Peyer's patch (tissue), 4 donors: Measurements from ENCODE around the gene HES5. TPM values are rescaled to one million over a fixed set of nuclear protein-coding genes. Genes with fewer than 3 reads are reported as not detected.

Experiments used
- DNase-seq, 3 donors: peaks; one replicate each; pipeline ENCODE4 v3.0.0-alpha.2; 2017 to 2019
- H3K27ac ChIP-seq, 4 donors: fragments of 200-600 bp; sonication (generic); one replicate each; pipeline ENCODE4 v1.5.1; 2016 to 2019
- H3K27me3 ChIP-seq, 2 donors: fragments of 200-600 bp; sonication (generic); one replicate each; pipeline ENCODE4 v1.5.1; 2019
- H3K36me3 ChIP-seq, 3 donors: fragments of 200-600 bp; sonication (generic); one replicate each; pipeline ENCODE4 v1.5.1; 2016 to 2019
- H3K4me1 ChIP-seq, 4 donors: fragments of 200-600 bp; sonication (generic); one replicate each; pipeline ENCODE4 v1.5.1; 2016 to 2019
- H3K4me3 ChIP-seq, 4 donors: fragments of 200-600 bp; sonication (generic); 1 replicate in 3 of 4; 2 replicates in 1 of 4; pipeline ENCODE4 v1.5.1; 2016 to 2019; ENCODE audit warnings: mild to moderate bottlenecking in 1 of 4
- H3K9me3 ChIP-seq, 4 donors: fragments of 200-600 bp; sonication (generic); one replicate each; pipeline ENCODE4 v1.5.1; 2016 to 2019; ENCODE audit warnings: mild to moderate bottlenecking in 1 of 4
- CTCF ChIP-seq, 6 experiments: fragments of 450-650 bp in 4 of 6; fragments of 200-600 bp in 2 of 6; sonication (generic) in 1 of 6; IDR thresholded peaks; one replicate each; pipeline ENCODE4 v1.5.1; 2017 to 2019; ENCODE audit warnings: antibody characterized with exemption in 6 of 6, mild to moderate bottlenecking in 3 of 6, moderate library complexity in 1 of 6
- POLR2A ChIP-seq, 2 donors: fragments of 450-650 bp; IDR thresholded peaks; one replicate each; pipeline ENCODE4 v1.5.1; 2017; ENCODE audit warnings: antibody characterized with exemption in 2 of 2, mild to moderate bottlenecking in 2 of 2, moderate library complexity in 2 of 2
- total RNA-seq, 4 donors: library from RNA; depleted of rRNA; stranded (reverse); fragments of >200 nt; gene quantifications; one replicate each; pipeline ENCODE4 v1.1.0, GENCODE V29; 2016

HES5 gene
- total RNA-seq, 4 donors from 2014 or later = 0.88 TPM; not detected in 3

GRCh38 chr1:2518528-2518927 lies 11.5 kb downstream of the HES5 start:
- Histone ChIP-seq H3K9me3 (no peaks in the 10 kb centered on the region), H3K36me3 (peaks cover 0 to 82% (median 0%) of the 10 kb centered on the region in 3 donors), H3K4me3 (no peak overlapping the region), H3K27ac (no peak overlapping the region), H3K27me3 (no peaks in the 10 kb centered on the region), H3K4me1 (peaks cover 0 to under 1% (median 0%) of the 10 kb centered on the region in 4 donors)
- DNase-seq = no peak
- TF ChIP-seq POLR2A (IDR thresholded peaks at IDR 0.05) (no peak), CTCF (IDR thresholded peaks at IDR 0.05) (no peak)

GRCh38 chr1:2517966-2518365 lies 12.1 kb downstream of the HES5 start:
- Histone ChIP-seq H3K4me1 (no peaks in the 10 kb centered on the region), H3K27ac (no peak overlapping the region), H3K36me3 (peaks cover 0 to 88% (median 0%) of the 10 kb centered on the region in 3 donors), H3K9me3 (no peaks in the 10 kb centered on the region), H3K27me3 (no peaks in the 10 kb centered on the region), H3K4me3 (no peak overlapping the region)
- no peak for DNase-seq
- no peak for TF ChIP-seq POLR2A (IDR thresholded peaks at IDR 0.05)

- Histone ChIP-seq H3K4me1 (no peaks in the 10 kb centered on the region), H3K27me3 (no peaks in the 10 kb centered on the region), H3K36me3 (peaks cover 0 to 98% (median 0%) of the 10 kb centered on the region in 3 donors), H3K4me3 (no peak overlapping the region), H3K9me3 (no peaks in the 10 kb centered on the region), H3K27ac (no peak overlapping the region)
- no peak for TF ChIP-seq POLR2A (IDR thresholded peaks at IDR 0.05)
- TF ChIP-seq CTCF (IDR thresholded peaks at IDR 0.05) = no peak
- DNase-seq = no peak
Measured at GRCh38 chr1:2516946-2517345, 13.1 kb downstream of the HES5 start.

- Histone ChIP-seq H3K9me3 (no peaks in the 10 kb centered on the region), H3K27me3 (no peaks in the 10 kb centered on the region), H3K4me1 (no peaks in the 10 kb centered on the region), H3K27ac (no peak overlapping the region), H3K36me3 (peaks cover 0 to 99% (median 0%) of the 10 kb centered on the region in 3 donors), H3K4me3 (no peak overlapping the region)
- DNase-seq = no peak
- TF ChIP-seq POLR2A (IDR thresholded peaks at IDR 0.05) (no peak), CTCF (IDR thresholded peaks at IDR 0.05) (no peak)
Measured at GRCh38 chr1:2516124-2516523, 13.9 kb downstream of the HES5 start.

GRCh38 chr1:2515763-2516080 lies 14.3 kb downstream of the HES5 start:
- Histone ChIP-seq H3K27ac (no peak overlapping the region), H3K36me3 (peaks cover 0 to 99% (median 0%) of the 10 kb centered on the region in 3 donors), H3K27me3 (no peaks in the 10 kb centered on the region), H3K4me3 (no peak overlapping the region), H3K9me3 (no peaks in the 10 kb centered on the region), H3K4me1 (no peaks in the 10 kb centered on the region)
- no peak for TF ChIP-seq POLR2A (IDR thresholded peaks at IDR 0.05)
- no peak for TF ChIP-seq CTCF (IDR thresholded peaks at IDR 0.05)
- no peak for DNase-seq

GRCh38 chr1:2514863-2515762 lies 14.9 kb downstream of the HES5 start:
- DNase-seq = no peak
- no peaks in the 10 kb centered on the region for H3K9me3 ChIP-seq
- no peak overlapping the region for H3K4me3 ChIP-seq
- H3K36me3 ChIP-seq = peaks cover 0 to 99% (median 0%) of the 10 kb centered on the region in 3 donors
- H3K4me1 ChIP-seq = no peaks in the 10 kb centered on the region
- no peak for TF ChIP-seq POLR2A (IDR thresholded peaks at IDR 0.05)
- no peak overlapping the region for H3K27ac ChIP-seq
- H3K27me3 ChIP-seq = no peaks in the 10 kb centered on the region
